Caco-2 (cell line): ENCODE results near the gene EWSR1. TPM values are rescaled to one million over a fixed set of nuclear protein-coding genes. Genes with fewer than 3 reads are reported as not detected.

Experiments
- BruUV-seq: library from RNA; stranded (reverse); fragments of 400-500 nt; replicated peaks from 2 replicates; lab custom pipeline; 2021; lab: Mats Ljungman, UMichigan
- CTCF ChIA-PET: fragments of 300-600 bp; sonication (Branson Sonifier 250); formaldehyde crosslinking; loops from one replicate; lab custom pipeline; 2022; ENCODE audit warnings: antibody characterized with exemption; lab: Charles Lee
- POLR2A ChIA-PET: fragments of 300-600 bp; sonication (Branson Sonifier 250); formaldehyde crosslinking; loops from one replicate; lab custom pipeline; 2022; ENCODE audit warnings: antibody characterized with exemption; lab: Charles Lee
- DNase-seq, 2 experiments: peaks; one replicate each; pipeline versions ENCODE4 v3.0.0 to v3.0.0-alpha.2; 2020 to 2022
- H3K27me3 ChIP-seq: replicated peaks from 2 replicates; pipeline ENCODE4 v1.6.0; 2011; ENCODE audit warnings: low read length; ENCODE audit not compliant: control insufficient read depth, insufficient read depth
- H3K36me3 ChIP-seq: 2 replicates; pipeline ENCODE4 v1.5.1; 2011; ENCODE audit warnings: low read length; ENCODE audit not compliant: control insufficient read depth, insufficient read depth
- H3K4me1 ChIP-seq: fragments of 250-450 bp; sonication (Bioruptor Pico); 2 replicates; pipeline ENCODE4 v1.5.1; 2020; ENCODE audit warnings: mild to moderate bottlenecking
- H3K4me3 ChIP-seq: 2 replicates; pipeline ENCODE4 v1.5.1; 2011; ENCODE audit warnings: low read depth, mild to moderate bottlenecking, control low read depth, low read length
- H3K9me3 ChIP-seq: fragments of 250-450 bp; sonication (Bioruptor Pico); 2 replicates; pipeline ENCODE4 v1.5.1; 2020; ENCODE audit warnings: mild to moderate bottlenecking, moderate library complexity
- H3K27ac Mint-ChIP-seq: one replicate; pipeline ENCODE4 v1.8.0; 2022; ENCODE audit warnings: mixed read lengths; ENCODE audit not compliant: unreplicated experiment
- H3K27me3 Mint-ChIP-seq: one replicate; pipeline ENCODE4 v1.8.0; 2022; ENCODE audit warnings: mixed read lengths; ENCODE audit not compliant: insufficient read depth, unreplicated experiment
- H3K36me3 Mint-ChIP-seq: one replicate; pipeline ENCODE4 v1.8.0; 2022; ENCODE audit warnings: mild to moderate bottlenecking, mixed read lengths; ENCODE audit not compliant: insufficient read depth, unreplicated experiment
- H3K4me1 Mint-ChIP-seq: one replicate; pipeline ENCODE4 v1.8.0; 2022; ENCODE audit warnings: low read depth, mixed read lengths; ENCODE audit not compliant: unreplicated experiment
- H3K4me3 Mint-ChIP-seq: one replicate; pipeline ENCODE4 v1.8.0; 2022; ENCODE audit warnings: mild to moderate bottlenecking, moderate library complexity, mixed read lengths; ENCODE audit not compliant: unreplicated experiment
- H3K9me3 Mint-ChIP-seq: one replicate; pipeline ENCODE4 v1.8.0; 2022; ENCODE audit warnings: mixed read lengths; ENCODE audit not compliant: unreplicated experiment
- CTCF ChIP-seq, 2 experiments: fragments of 200-600 bp in 1 of 2; IDR thresholded peaks; 1 replicate in 1 of 2; 2 replicates in 1 of 2; pipeline versions ENCODE4 v1.5.1 to v1.8.0; 2011 to 2022; ENCODE audit warnings: antibody characterized with exemption in 1 of 2, control low read depth in 1 of 2, inconsistent platforms in 1 of 2, low read depth in 1 of 2, low read length in 1 of 2, mild to moderate bottlenecking in 1 of 2, moderate library complexity in 1 of 2; ENCODE audit not compliant: insufficient read depth in 1 of 2, severe bottlenecking in 1 of 2, unreplicated experiment in 1 of 2
- intact Hi-C: fragments of 100-400 bp; cut with micrococcal nuclease; formaldehyde crosslinking; loops from one replicate; pipeline ENCODE4 v1.10.0; 2022; ENCODE audit not compliant: unreplicated experiment
- total RNA-seq: library from RNA; stranded (reverse); gene quantifications from 2 replicates; pipeline ENCODE4 v1.2.3, GENCODE V29; 2022

The EWSR1 gene
- total RNA-seq, 1 experiment from 2014 or later: 358 TPM

- peaks cover 6% of the 10 kb centered on the region; the same call in 1 of the 2 replicates for H3K4me1 ChIP-seq
- Mint-ChIP-seq H3K36me3 (peaks cover 51% of the 10 kb centered on the region), H3K4me3 (no peak overlapping the region), H3K9me3 (no peaks in the 10 kb centered on the region), H3K27ac (no peak overlapping the region), H3K27me3 (no peaks in the 10 kb centered on the region), H3K4me1 (peaks cover 8% of the 10 kb centered on the region)
- H3K27me3 ChIP-seq: no peaks in the 10 kb centered on the region
- intact Hi-C loops: no loop called here
- no peak for TF ChIP-seq CTCF (IDR thresholded peaks at IDR 0.05; ENCODE audit: insufficient read depth in 1 of 2, low read depth in 1 of 2, low read length in 1 of 2, severe bottlenecking in 1 of 2, unreplicated experiment in 1 of 2)
- BruUV-seq: no TSS peak
- ChIA-PET POLR2A (no interaction called here), CTCF (no interaction called here)
- DNase-seq: no peak
- H3K4me3 ChIP-seq: no peak overlapping the region
- H3K9me3 ChIP-seq: no peaks in the 10 kb centered on the region
- H3K36me3 ChIP-seq: peaks cover 1% of the 10 kb centered on the region
Observed at GRCh38 chr22:29339381-29340235, 71.5 kb downstream of the EWSR1 start.

GRCh38 chr22:29340566-29340965 lies 72.5 kb downstream of the EWSR1 start:
- ChIA-PET POLR2A (no interaction called here), CTCF (no interaction called here)
- intact Hi-C loops: no loop called here
- peaks cover 8% of the 10 kb centered on the region for H3K4me1 Mint-ChIP-seq
- Histone ChIP-seq H3K9me3 (no peaks in the 10 kb centered on the region), H3K4me1 (peaks cover 6% of the 10 kb centered on the region; the same call in 1 of the 2 replicates), H3K27me3 (no peaks in the 10 kb centered on the region), H3K4me3 (no peak overlapping the region), H3K36me3 (peaks cover 1% of the 10 kb centered on the region)
- H3K27ac Mint-ChIP-seq: no peak overlapping the region
- H3K4me3 Mint-ChIP-seq: no peak overlapping the region
- BruUV-seq: no TSS peak
- H3K36me3 Mint-ChIP-seq: peaks cover 61% of the 10 kb centered on the region
- TF ChIP-seq CTCF (IDR thresholded peaks at IDR 0.05; ENCODE audit: insufficient read depth in 1 of 2, low read depth in 1 of 2, low read length in 1 of 2, severe bottlenecking in 1 of 2, unreplicated experiment in 1 of 2): no peak
- no peak for DNase-seq
- no peaks in the 10 kb centered on the region for H3K9me3 Mint-ChIP-seq
- no peaks in the 10 kb centered on the region for H3K27me3 Mint-ChIP-seq

- Histone ChIP-seq H3K4me1 (peaks cover 6% of the 10 kb centered on the region; the same call in 1 of the 2 replicates), H3K27me3 (no peaks in the 10 kb centered on the region), H3K9me3 (no peaks in the 10 kb centered on the region), H3K36me3 (peaks cover 1% of the 10 kb centered on the region; the same call in 1 of the 2 replicates), H3K4me3 (no peak overlapping the region)
- no peak overlapping the region for H3K4me3 Mint-ChIP-seq
- H3K27me3 Mint-ChIP-seq: no peaks in the 10 kb centered on the region
- no peak for TF ChIP-seq CTCF (IDR thresholded peaks at IDR 0.05; ENCODE audit: insufficient read depth in 1 of 2, low read depth in 1 of 2, low read length in 1 of 2, severe bottlenecking in 1 of 2, unreplicated experiment in 1 of 2)
- no peak for DNase-seq
- no peaks in the 10 kb centered on the region for H3K9me3 Mint-ChIP-seq
- no peak overlapping the region for H3K27ac Mint-ChIP-seq
- peaks cover 8% of the 10 kb centered on the region for H3K4me1 Mint-ChIP-seq
- POLR2A ChIA-PET: no interaction called here
- CTCF ChIA-PET: no interaction called here
- intact Hi-C loops: no loop called here
- H3K36me3 Mint-ChIP-seq: peaks cover 68% of the 10 kb centered on the region
- no TSS peak for BruUV-seq
Observed at GRCh38 chr22:29341056-29341848, 73.2 kb downstream of the EWSR1 start.
